ENCODE measurements around the gene UTS2B. TPM values are rescaled to one million over a fixed set of nuclear protein-coding genes. Genes with fewer than 3 reads are reported as not detected.

The UTS2B gene
- total RNA-seq, 1 experiment from 2014 or later: 1.1 TPM

- H3F3A ChIP-seq (ENCODE audit: insufficient read depth, low read depth): peaks cover 29% of the 10 kb centered on the region
- POLR2A ChIA-PET (ENCODE audit: unreplicated experiment): no interaction called here
- CTCF ChIA-PET: interaction anchor here (0.6 kb wide), 1 partner anchor 802 kb away, joined by 3 read pairs; no protein-coding TSS in a partner anchor
- no peak overlapping the region for H2AFZ ChIP-seq
- peak in 1 of 2 experiments; percentile 19 for DNase-seq
- no peaks in the 10 kb centered on the region for H3K9me2 ChIP-seq (ENCODE audit: insufficient read depth)
- no peaks in the 10 kb centered on the region for H4K20me1 ChIP-seq (ENCODE audit: insufficient read depth)
- no peaks in the 10 kb centered on the region for H3K27me3 ChIP-seq (ENCODE audit: insufficient read depth, low read depth)
- no peak overlapping the region for H3K4me2 ChIP-seq
- no peaks in the 10 kb centered on the region for H3K36me3 ChIP-seq (ENCODE audit: low read depth)
- TF ChIP-seq CTCF (conservative IDR thresholded peaks at IDR 0.05): no peak
- TF ChIP-seq EZH2 (IDR thresholded peaks at IDR 0.05; ENCODE audit: low read depth): no peak
- H3K4me1 ChIP-seq (replicated peaks; ENCODE audit: insufficient read depth): peaks cover 47% of the 10 kb centered on the region
- no peaks in the 10 kb centered on the region for H3K79me2 ChIP-seq (ENCODE audit: low read depth)
- no TSS peak for BruUV-seq (replicated peaks)
- intact Hi-C loops (cut with micrococcal nuclease; ENCODE audit: unreplicated experiment): no loop called here
- H3K9me3 ChIP-seq (ENCODE audit: insufficient read depth, low read depth): 0 out of 2 replicates have a peak, but pooled peaks cover 6% of the 10 kb centered on the region
- no peak overlapping the region for H3K27ac ChIP-seq
- no peak overlapping the region for H3K4me3 ChIP-seq
Observed at GRCh38 chr3:191240486-191240885, 89.8 kb downstream of the UTS2B start.

GRCh38 chr3:191239407-191240031 lies 90.8 kb downstream of the UTS2B start:
- Histone ChIP-seq H3K4me1 (replicated peaks; ENCODE audit: insufficient read depth) (peaks cover 47% of the 10 kb centered on the region), H3F3A (ENCODE audit: insufficient read depth, low read depth) (peaks cover 29% of the 10 kb centered on the region), H2AFZ (no peak overlapping the region), H3K36me3 (ENCODE audit: low read depth) (no peaks in the 10 kb centered on the region), H3K9me3 (ENCODE audit: insufficient read depth, low read depth) (0 out of 2 replicates have a peak, but pooled peaks cover 6% of the 10 kb centered on the region), H3K4me3 (no peak overlapping the region), H4K20me1 (ENCODE audit: insufficient read depth) (no peaks in the 10 kb centered on the region), H3K27me3 (ENCODE audit: insufficient read depth, low read depth) (no peaks in the 10 kb centered on the region), H3K4me2 (peak overlapping the region; percentile 54), H3K27ac (peak overlapping the region; percentile 85), H3K9me2 (ENCODE audit: insufficient read depth) (no peaks in the 10 kb centered on the region), H3K79me2 (ENCODE audit: low read depth) (no peaks in the 10 kb centered on the region)
- intact Hi-C loops (cut with micrococcal nuclease; ENCODE audit: unreplicated experiment): loop anchor here (2.0 to 10.0 kb wide), 9 partner anchors 97 to 1205 kb away; partner anchors contain the start of gene IL1RAP
- no peak for TF ChIP-seq EZH2 (IDR thresholded peaks at IDR 0.05; ENCODE audit: low read depth)
- no peak for TF ChIP-seq CTCF (conservative IDR thresholded peaks at IDR 0.05)
- DNase-seq: peak in 1 of 2 experiments; percentile 15
- ChIA-PET POLR2A (ENCODE audit: unreplicated experiment) (no interaction called here), CTCF (no interaction called here)
- BruUV-seq (replicated peaks): no TSS peak

DNA sequence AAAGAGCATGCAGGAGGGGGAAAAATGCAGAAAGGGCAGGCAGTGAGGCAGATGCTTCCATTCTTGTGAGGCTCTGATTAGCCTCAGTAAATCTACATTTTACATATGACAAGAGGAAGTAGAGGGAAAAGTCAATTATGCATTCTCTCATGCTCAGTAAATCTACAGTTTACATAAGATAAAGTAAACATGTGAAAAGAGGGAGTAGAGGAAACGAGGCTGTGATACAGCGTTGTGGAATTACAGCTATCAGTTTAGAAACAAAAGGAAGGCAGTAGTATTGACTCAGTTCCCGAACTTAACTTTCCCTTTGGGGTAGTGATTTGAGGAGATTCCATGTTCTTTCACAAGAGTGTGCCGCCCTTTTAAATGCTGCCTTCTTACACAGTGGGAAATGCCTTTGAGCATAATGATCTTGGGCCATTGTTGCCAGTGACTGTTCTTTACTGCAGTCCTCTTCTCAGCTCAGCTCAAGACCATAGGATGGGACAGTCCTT lies 92.0 kb downstream of the UTS2B start:
- H3K4me1 ChIP-seq (replicated peaks; ENCODE audit: insufficient read depth): peaks cover 47% of the 10 kb centered on the region
- H3F3A ChIP-seq (ENCODE audit: insufficient read depth, low read depth): peaks cover 29% of the 10 kb centered on the region
- POLR2A ChIA-PET (ENCODE audit: unreplicated experiment): interaction anchor here (0.6 to 1.0 kb wide), 3 partner anchors 20 to 893 kb away, joined by 3 to 8 read pairs (median 4); partner anchors contain the start of gene UTS2B
- no peak overlapping the region for H2AFZ ChIP-seq
- intact Hi-C loops (cut with micrococcal nuclease; ENCODE audit: unreplicated experiment): loop anchor here (1.0 to 10.0 kb wide), 11 partner anchors 91 to 1206 kb away; partner anchors contain the start of genes CCDC50 and IL1RAP
- no peaks in the 10 kb centered on the region for H3K36me3 ChIP-seq (ENCODE audit: low read depth)
- 0 out of 2 replicates have a peak, but pooled peaks cover 6% of the 10 kb centered on the region for H3K9me3 ChIP-seq (ENCODE audit: insufficient read depth, low read depth)
- no peaks in the 10 kb centered on the region for H3K79me2 ChIP-seq (ENCODE audit: low read depth)
- peak overlapping the region; percentile 6; the same call in 1 of the 2 replicates for H3K4me3 ChIP-seq
- CTCF ChIA-PET: interaction anchor here (0.5 to 0.6 kb wide), 2 partner anchors 230 to 1186 kb away, joined by 4 read pairs; no protein-coding TSS in a partner anchor
- no peaks in the 10 kb centered on the region for H3K27me3 ChIP-seq (ENCODE audit: insufficient read depth, low read depth)
- DNase-seq: peak; percentile 41 to 97
- H3K4me2 ChIP-seq: peak overlapping the region; percentile 54
- H3K9me2 ChIP-seq (ENCODE audit: insufficient read depth): no peaks in the 10 kb centered on the region
- H4K20me1 ChIP-seq (ENCODE audit: insufficient read depth): no peaks in the 10 kb centered on the region
- TF ChIP-seq EZH2 (IDR thresholded peaks at IDR 0.05; ENCODE audit: low read depth) (no peak), CTCF (conservative IDR thresholded peaks at IDR 0.05) (no peak)
- peak overlapping the region; percentile 85 for H3K27ac ChIP-seq
- no TSS peak for BruUV-seq (replicated peaks)

Measured in PC-9 (cell line).